Stimulated activated memory B cell treated with anti-CD40 and anti-IgM and Interleukin-4, amounts not matched to agents 10 μg/mL and 1 μg/mL and 100 μg/mL, for 72 hours (primary cell): Measurements from ENCODE around the gene SRRD.
"Not testable (repeated sequence)": the region's sequence is repeated elsewhere in the genome, so short reads cannot be mapped to it uniquely, and the experiment has no call there.

Source experiments
- ATAC-seq: fragments of 150-1000 bp; cut with Tn5 transposase; 2 replicates; pipeline ENCODE4 v1.10.0; 2021
- H3K27ac Mint-ChIP-seq: one replicate; pipeline ENCODE4 v1.8.0; 2022; ENCODE audit warnings: mild to moderate bottlenecking, mixed read lengths
- H3K27me3 Mint-ChIP-seq: one replicate; pipeline ENCODE4 v1.8.0; 2022; ENCODE audit warnings: mixed read lengths
- H3K36me3 Mint-ChIP-seq: one replicate; pipeline ENCODE4 v1.8.0; 2022; ENCODE audit warnings: mixed read lengths
- H3K4me1 Mint-ChIP-seq: one replicate; pipeline ENCODE4 v1.8.0; 2022; ENCODE audit warnings: mixed read lengths
- H3K4me3 Mint-ChIP-seq: one replicate; pipeline ENCODE4 v1.8.0; 2022; ENCODE audit warnings: mild to moderate bottlenecking, moderate library complexity, mixed read lengths
- H3K9me3 Mint-ChIP-seq: one replicate; pipeline ENCODE4 v1.8.0; 2022; ENCODE audit warnings: mixed read lengths

SRRD gene

GRCh38 chr22:26483439-26484359 lies at the start of gene SRRD, which contains the start of gene HPS4:
Gene SRRD (plus strand): TSS chr22:26483877. CDS start chr22:26483891, 14 bp downstream.
Gene HPS4 (minus strand): TSS chr22:26483783. CDS start chr22:26481762, 2,021 bp downstream.
- Mint-ChIP-seq H3K9me3 (no peaks in the 10 kb centered on the region), H3K4me1 (peaks cover 64% of the 10 kb centered on the region), H3K36me3 (peaks cover 10% of the 10 kb centered on the region), H3K27ac (peak within 1 kb of the TSS; percentile 98), H3K4me3 (peak within 1 kb of the TSS; percentile 90), H3K27me3 (no peaks in the 10 kb centered on the region)
- ATAC-seq: peak; percentile 90

GRCh38 chr22:26435327-26436093 lies 48.2 kb upstream of the SRRD start:
- H3K27me3 Mint-ChIP-seq: no peaks in the 10 kb centered on the region
- ATAC-seq: no peak
- peak overlapping the region; percentile 55 for H3K27ac Mint-ChIP-seq
- peaks cover 55% of the 10 kb centered on the region for H3K4me1 Mint-ChIP-seq
- no peaks in the 10 kb centered on the region for H3K9me3 Mint-ChIP-seq
- peaks cover 23% of the 10 kb centered on the region for H3K36me3 Mint-ChIP-seq
- no peak overlapping the region for H3K4me3 Mint-ChIP-seq

- peak overlapping the region; percentile 25 for H3K27ac Mint-ChIP-seq
- no peaks in the 10 kb centered on the region for H3K9me3 Mint-ChIP-seq
- no peak for ATAC-seq
- H3K4me3 Mint-ChIP-seq: no peak overlapping the region
- no peaks in the 10 kb centered on the region for H3K27me3 Mint-ChIP-seq
- peaks cover 23% of the 10 kb centered on the region for H3K36me3 Mint-ChIP-seq
- H3K4me1 Mint-ChIP-seq: peaks cover 41% of the 10 kb centered on the region
These were observed 46.7 kb upstream of the SRRD start for GRCh38 chr22:26436903-26437515.

DNA sequence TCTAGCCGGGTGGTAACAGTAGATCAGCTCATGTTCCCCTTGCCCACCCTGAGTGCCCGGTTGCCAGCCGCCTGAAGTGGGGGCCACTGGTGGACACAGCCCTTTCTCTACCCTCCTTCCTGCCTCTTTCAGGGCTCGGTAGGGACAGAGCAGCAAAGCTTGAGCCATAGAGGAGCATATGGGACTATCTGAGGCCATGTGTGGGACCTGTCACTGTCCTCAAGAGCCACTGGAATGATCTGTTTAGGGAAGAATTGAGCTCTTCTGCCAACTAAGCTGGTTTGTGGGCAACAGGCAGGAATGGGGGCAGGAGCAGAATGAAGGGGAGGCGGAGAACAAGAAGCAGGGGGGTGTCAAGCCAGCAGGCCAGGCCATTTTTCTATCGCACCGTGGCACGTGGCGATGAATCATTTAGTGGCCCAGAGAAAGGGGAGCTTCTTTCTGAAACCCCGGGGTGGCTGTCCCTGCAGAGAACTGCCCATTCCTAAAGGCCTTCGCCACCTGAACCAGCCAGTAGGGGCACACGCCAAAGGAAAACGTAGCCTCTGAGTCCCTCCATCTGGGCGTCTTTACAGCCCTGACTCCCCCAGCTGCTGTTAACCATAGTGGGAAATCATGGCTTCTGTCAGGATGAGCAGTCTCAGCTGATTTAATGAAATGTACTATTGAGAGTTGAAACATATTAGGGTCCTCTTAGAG lies 45.8 kb upstream of the SRRD start:
- no peak overlapping the region for H3K4me3 Mint-ChIP-seq
- H3K36me3 Mint-ChIP-seq: peaks cover 31% of the 10 kb centered on the region
- H3K4me1 Mint-ChIP-seq: peaks cover 38% of the 10 kb centered on the region
- ATAC-seq: no peak
- H3K27ac Mint-ChIP-seq: peak overlapping the region; percentile 25
- H3K27me3 Mint-ChIP-seq: no peaks in the 10 kb centered on the region
- no peaks in the 10 kb centered on the region for H3K9me3 Mint-ChIP-seq

GRCh38 chr22:26438776-26439175 lies 44.9 kb upstream of the SRRD start:
- H3K36me3 Mint-ChIP-seq: peaks cover 39% of the 10 kb centered on the region
- not testable (repeated sequence) for H3K27ac Mint-ChIP-seq

DNA sequence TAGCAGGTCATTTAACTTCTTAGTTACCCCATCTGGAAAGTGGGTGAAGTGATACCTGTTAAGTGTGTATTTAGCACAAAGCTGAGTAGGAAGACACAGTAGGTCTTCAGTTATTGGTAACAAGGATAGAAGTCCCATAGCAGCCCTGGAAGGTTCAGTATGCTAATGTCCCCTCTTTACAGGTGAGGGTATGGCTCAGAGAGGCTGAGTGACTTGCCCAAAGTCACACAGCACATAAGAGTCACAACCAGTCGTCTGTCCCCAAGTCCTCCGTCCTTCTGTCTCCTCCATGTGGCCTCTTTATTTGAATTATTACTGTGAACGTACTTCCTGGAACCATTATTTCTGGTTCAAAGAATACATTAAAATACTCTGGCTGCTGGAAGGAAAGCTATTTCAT lies 44.1 kb upstream of the SRRD start:
- Mint-ChIP-seq H3K27me3 (no peaks in the 10 kb centered on the region), H3K4me3 (no peak overlapping the region), H3K9me3 (no peaks in the 10 kb centered on the region), H3K36me3 (peaks cover 46% of the 10 kb centered on the region), H3K4me1 (peaks cover 36% of the 10 kb centered on the region), H3K27ac (no peak overlapping the region)
- ATAC-seq: no peak

More at GRCh38 chr22:26438776-26439175, 44.9 kb upstream of the SRRD start:
- H3K4me3 Mint-ChIP-seq, ATAC-seq, H3K27me3 Mint-ChIP-seq, H3K9me3 Mint-ChIP-seq: not testable (repeated sequence)
- H3K4me1 Mint-ChIP-seq: peaks cover 36% of the 10 kb centered on the region

DNA sequence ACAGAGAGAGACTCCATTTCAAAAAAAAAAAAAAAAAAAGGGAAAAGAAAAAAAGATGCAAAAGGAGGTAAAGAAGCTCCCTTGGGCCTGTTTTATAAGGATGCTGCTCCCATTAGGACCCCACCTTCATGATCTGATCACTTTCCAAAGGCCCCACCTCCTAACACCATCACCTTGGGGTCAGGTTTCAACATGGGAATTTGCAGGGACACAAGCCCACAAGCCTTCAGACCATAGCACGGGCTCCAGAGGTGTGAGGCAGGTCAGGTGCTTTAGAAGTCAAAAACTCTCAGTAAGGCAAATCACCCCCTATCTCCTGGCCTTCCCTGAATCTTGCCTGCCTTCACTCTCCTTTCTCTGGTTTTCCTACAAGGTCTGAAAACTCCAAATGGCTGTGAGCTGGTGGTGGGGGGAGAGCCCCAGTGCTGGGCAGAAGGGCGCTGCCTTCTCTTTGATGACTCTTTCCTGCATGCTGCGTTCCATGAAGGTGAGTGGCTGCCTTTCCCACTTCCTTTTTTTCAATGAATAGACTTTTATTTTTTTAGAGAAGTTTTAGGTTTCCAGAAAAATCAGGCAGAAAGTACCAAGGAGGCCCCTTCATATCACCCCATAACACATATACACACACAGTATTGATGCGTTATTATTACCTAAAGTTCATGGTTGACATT lies 41.5 kb upstream of the SRRD start:
- peaks cover 13% of the 10 kb centered on the region for H3K4me1 Mint-ChIP-seq
- H3K27me3 Mint-ChIP-seq: no peaks in the 10 kb centered on the region
- no peak overlapping the region for H3K4me3 Mint-ChIP-seq
- peaks cover 32% of the 10 kb centered on the region for H3K36me3 Mint-ChIP-seq
- ATAC-seq: no peak
- no peaks in the 10 kb centered on the region for H3K9me3 Mint-ChIP-seq
- H3K27ac Mint-ChIP-seq: no peak overlapping the region

GRCh38 chr22:26443901-26444690 lies 39.6 kb upstream of the SRRD start:
- H3K36me3 Mint-ChIP-seq: peaks cover 32% of the 10 kb centered on the region
- no peaks in the 10 kb centered on the region for H3K9me3 Mint-ChIP-seq
- peaks cover 6% of the 10 kb centered on the region for H3K4me1 Mint-ChIP-seq
- no peaks in the 10 kb centered on the region for H3K27me3 Mint-ChIP-seq
- H3K4me3 Mint-ChIP-seq: no peak overlapping the region
- ATAC-seq: no peak
- no peak overlapping the region for H3K27ac Mint-ChIP-seq

DNA sequence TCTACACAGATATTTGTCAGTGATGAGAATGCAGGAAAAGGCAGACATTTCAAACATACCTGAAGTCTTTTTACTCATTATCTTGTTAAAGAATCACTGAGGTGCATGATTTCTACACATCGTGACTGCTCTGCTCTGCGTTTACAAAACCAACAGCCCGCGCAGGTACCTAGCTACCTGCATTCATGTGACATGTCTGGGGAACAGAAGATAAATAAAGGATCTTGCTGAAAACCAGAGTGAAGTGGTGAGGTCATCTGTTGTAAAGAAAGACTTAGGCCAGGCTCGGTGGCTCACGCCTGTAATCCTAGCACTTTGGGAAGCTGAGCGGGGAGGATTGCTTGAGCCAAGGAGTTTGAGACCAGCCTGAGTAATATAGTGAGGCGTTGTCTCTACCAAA lies 38.9 kb upstream of the SRRD start:
- no peak overlapping the region for H3K27ac Mint-ChIP-seq

GRCh38 chr22:26445577-26446275 lies 38.0 kb upstream of the SRRD start:
- Mint-ChIP-seq H3K4me3 (no peak overlapping the region), H3K36me3 (peaks cover 35% of the 10 kb centered on the region), H3K27ac (no peak overlapping the region), H3K27me3 (no peaks in the 10 kb centered on the region), H3K9me3 (no peaks in the 10 kb centered on the region), H3K4me1 (peaks cover 6% of the 10 kb centered on the region)
- no peak for ATAC-seq

More for the DNA sequence above, 38.9 kb upstream of the SRRD start:
- Mint-ChIP-seq H3K4me3 (no peak overlapping the region), H3K9me3 (no peaks in the 10 kb centered on the region), H3K27me3 (no peaks in the 10 kb centered on the region), H3K36me3 (peaks cover 32% of the 10 kb centered on the region), H3K4me1 (peaks cover 6% of the 10 kb centered on the region)
- no peak for ATAC-seq

DNA sequence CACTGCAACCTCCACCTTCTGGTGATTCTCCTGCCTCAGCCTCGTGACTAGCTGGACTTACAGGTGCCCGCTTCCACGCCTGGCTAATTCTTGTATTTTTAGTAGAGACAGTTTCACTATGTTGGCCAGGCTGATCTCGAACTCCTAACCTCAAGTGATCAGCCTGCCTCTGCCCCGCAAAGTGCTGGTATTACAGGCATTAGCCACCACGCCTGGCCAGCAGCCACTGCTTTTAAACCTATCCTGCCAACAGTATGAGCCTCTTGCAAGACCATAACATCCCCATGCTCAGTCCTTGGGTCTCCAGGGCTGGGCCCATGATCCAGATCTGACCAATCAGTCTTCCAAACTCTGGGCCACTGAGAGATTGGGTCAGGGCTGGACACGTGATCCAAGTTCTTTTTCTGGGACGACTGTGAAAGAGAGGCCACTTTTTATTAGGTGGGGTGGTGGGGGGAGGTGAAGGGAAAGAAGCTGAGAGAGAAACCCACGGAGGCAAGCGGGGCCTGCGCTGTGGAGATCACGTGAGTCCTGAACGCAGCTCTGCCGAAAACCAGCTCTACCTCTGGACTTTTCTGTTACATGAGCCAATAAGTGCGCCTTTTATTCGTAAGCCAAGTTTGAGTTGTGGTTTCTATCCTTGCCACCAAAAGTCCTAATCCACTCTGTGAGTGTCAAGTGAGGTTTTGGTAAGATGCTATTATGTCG lies 36.7 kb upstream of the SRRD start:
- no peak for ATAC-seq
- H3K27me3 Mint-ChIP-seq: no peaks in the 10 kb centered on the region
- H3K27ac Mint-ChIP-seq: no peak overlapping the region
- H3K9me3 Mint-ChIP-seq: no peaks in the 10 kb centered on the region
- no peak overlapping the region for H3K4me3 Mint-ChIP-seq
- H3K36me3 Mint-ChIP-seq: peaks cover 46% of the 10 kb centered on the region
- peaks cover 6% of the 10 kb centered on the region for H3K4me1 Mint-ChIP-seq

DNA sequence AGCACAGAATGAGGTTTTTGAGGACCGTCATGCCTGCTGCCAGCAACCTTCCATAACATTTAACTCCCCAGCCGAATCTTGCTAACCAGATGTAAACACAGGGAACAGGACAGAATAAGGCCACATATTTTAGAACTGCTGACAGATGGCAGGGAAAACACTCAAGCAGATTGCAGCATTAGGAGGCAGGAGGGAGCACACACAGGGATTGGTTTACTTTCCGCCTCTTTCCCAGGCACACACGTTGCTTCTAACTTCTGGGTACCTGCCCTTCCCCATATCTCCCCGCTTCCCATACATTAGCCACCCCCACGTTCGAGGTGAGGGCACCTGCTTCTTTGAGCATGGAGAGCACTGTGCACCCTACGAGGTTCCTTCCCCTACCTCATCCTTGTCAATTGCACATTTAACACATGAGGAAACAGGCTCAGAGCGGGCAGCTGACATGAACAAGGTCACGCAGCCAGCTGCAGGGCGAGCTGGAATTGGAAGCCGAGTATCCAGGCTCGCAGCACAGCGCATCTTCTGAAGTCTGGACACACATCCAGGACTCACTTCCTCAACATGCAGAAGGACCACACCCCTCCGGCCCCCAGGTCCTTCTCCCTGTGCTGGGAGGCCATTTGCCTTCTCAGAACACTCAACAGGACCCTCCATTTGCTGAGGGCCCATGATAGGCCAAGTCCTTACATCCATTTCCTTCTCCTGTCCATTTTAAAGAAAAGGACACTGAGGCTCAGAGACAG lies 35.9 kb upstream of the SRRD start:
- Mint-ChIP-seq H3K9me3 (no peaks in the 10 kb centered on the region), H3K27ac (no peak overlapping the region), H3K4me1 (no peaks in the 10 kb centered on the region), H3K4me3 (no peak overlapping the region), H3K27me3 (no peaks in the 10 kb centered on the region), H3K36me3 (peaks cover 47% of the 10 kb centered on the region)
- no peak for ATAC-seq
